ENCODE data around the gene NEMP1. TPM values are rescaled to one million over a fixed set of nuclear protein-coding genes. Genes with fewer than 3 reads are reported as not detected.
"Not testable (repeated sequence)": the region's sequence is repeated elsewhere in the genome, so short reads cannot be mapped to it uniquely, and the experiment has no call there.

NEMP1 gene
- total RNA-seq, 1 experiment from 2014 or later, result 30.4 TPM

GRCh38 chr12:57057067-57057751 is 21.4 kb downstream of the NEMP1 start:
- no peak for DNase-seq (ENCODE audit: low read depth)

GRCh38 chr12:57055824-57056223 is 22.8 kb downstream of the NEMP1 start:
- DNase-seq (ENCODE audit: low read depth), result no peak

- DNase-seq (ENCODE audit: low read depth), result not testable (repeated sequence)
Observed at GRCh38 chr12:57053901-57054300, 24.7 kb downstream of the NEMP1 start.

- not testable (repeated sequence) for DNase-seq (ENCODE audit: low read depth)
Observed at GRCh38 chr12:57053146-57053545, 25.4 kb downstream of the NEMP1 start.

- DNase-seq (ENCODE audit: low read depth), result no peak
Observed at GRCh38 chr12:57051011-57051410, 27.6 kb downstream of the NEMP1 start.

- DNase-seq (ENCODE audit: low read depth), result peak; percentile 16
Observed at GRCh38 chr12:57049890-57050289, 28.7 kb downstream of the NEMP1 start, which contains the start of gene MYO1A. MYO1A (minus strand) TSS chr12:57050129; CDS start chr12:57048323, 1,806 bp downstream.

GRCh38 chr12:57049119-57049446 is 29.5 kb downstream of the NEMP1 start:
- DNase-seq (ENCODE audit: low read depth), result no peak

- no peak for DNase-seq (ENCODE audit: low read depth)
Observed at GRCh38 chr12:57048423-57049118, 30.0 kb downstream of the NEMP1 start.

- peak; percentile 9 for DNase-seq (ENCODE audit: low read depth)
Observed at GRCh38 chr12:57047981-57048380, 30.6 kb downstream of the NEMP1 start.

- DNase-seq (ENCODE audit: low read depth), result no peak
Observed at GRCh38 chr12:57046947-57047890, 31.4 kb downstream of the NEMP1 start.

GRCh38 chr12:57046086-57046791 is 32.4 kb downstream of the NEMP1 start:
- DNase-seq (ENCODE audit: low read depth), result no peak

- DNase-seq (ENCODE audit: low read depth), result no peak
Observed at GRCh38 chr12:57044889-57045288, 33.7 kb downstream of the NEMP1 start.

- no peak for DNase-seq (ENCODE audit: low read depth)
Observed at GRCh38 chr12:57044468-57044867, 34.1 kb downstream of the NEMP1 start.

- no peak for DNase-seq (ENCODE audit: low read depth)
Observed at GRCh38 chr12:57042695-57043094, 35.9 kb downstream of the NEMP1 start.

- no peak for DNase-seq (ENCODE audit: low read depth)
Observed at GRCh38 chr12:57040750-57041149, 37.8 kb downstream of the NEMP1 start.

GRCh38 chr12:57040211-57040610 is 38.4 kb downstream of the NEMP1 start:
- no peak for DNase-seq (ENCODE audit: low read depth)

GRCh38 chr12:57039016-57039798 is 39.4 kb downstream of the NEMP1 start:
- no peak for DNase-seq (ENCODE audit: low read depth)

- no peak for DNase-seq (ENCODE audit: low read depth)
Observed at GRCh38 chr12:57037264-57037663, 41.3 kb downstream of the NEMP1 start.

GRCh38 chr12:57033431-57033830 is 45.2 kb downstream of the NEMP1 start:
- no peak for DNase-seq (ENCODE audit: low read depth)

- DNase-seq (ENCODE audit: low read depth), result no peak
Observed at GRCh38 chr12:57031789-57032188, 46.8 kb downstream of the NEMP1 start.

Measured in RPMI7951 (cell line).